Stimulated activated CD8-positive, alpha-beta memory T cell treated with anti-CD3 and anti-CD28 coated beads, Interleukin-15, amount 100 ng/mL, for 48 hours (primary cell): ENCODE results near the gene PSMD6.

Experiments used
- DNase-seq, 2 donors: peaks; one replicate each; pipeline ENCODE4 v3.0.0-alpha.2; 2020; ENCODE audit warnings: low read depth in 2 of 2

Gene PSMD6

GRCh38 chr3:64023187-64023860 lies at the start of gene PSMD6:
Gene PSMD6 (minus strand): TSS chr3:64023494. CDS start chr3:64023419, 75 bp downstream.
- DNase-seq = peak; percentile 84 to 89

- DNase-seq = no peak
Observed at GRCh38 chr3:64072126-64072525, 48.8 kb upstream of the PSMD6 start.

DNA sequence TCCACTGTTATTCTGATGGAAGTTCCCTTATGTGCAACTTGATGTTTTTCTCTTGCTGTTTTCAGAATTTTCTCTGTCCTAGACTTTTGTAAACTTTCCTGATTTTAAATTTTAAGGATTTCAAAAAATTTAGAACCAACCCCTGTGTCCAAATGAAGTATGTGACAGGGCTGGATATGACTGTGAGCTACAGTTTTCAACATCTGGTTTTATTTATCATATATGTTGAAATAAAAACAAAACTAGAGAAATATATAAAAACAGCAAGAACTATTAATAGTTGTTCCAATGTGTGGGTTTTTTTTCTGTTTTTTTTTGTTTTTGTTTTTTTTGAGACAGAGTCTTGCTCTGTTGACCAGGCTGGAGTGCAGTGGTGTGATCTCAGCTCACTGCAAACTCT lies 47.4 kb upstream of the PSMD6 start:
- DNase-seq = no peak

DNA sequence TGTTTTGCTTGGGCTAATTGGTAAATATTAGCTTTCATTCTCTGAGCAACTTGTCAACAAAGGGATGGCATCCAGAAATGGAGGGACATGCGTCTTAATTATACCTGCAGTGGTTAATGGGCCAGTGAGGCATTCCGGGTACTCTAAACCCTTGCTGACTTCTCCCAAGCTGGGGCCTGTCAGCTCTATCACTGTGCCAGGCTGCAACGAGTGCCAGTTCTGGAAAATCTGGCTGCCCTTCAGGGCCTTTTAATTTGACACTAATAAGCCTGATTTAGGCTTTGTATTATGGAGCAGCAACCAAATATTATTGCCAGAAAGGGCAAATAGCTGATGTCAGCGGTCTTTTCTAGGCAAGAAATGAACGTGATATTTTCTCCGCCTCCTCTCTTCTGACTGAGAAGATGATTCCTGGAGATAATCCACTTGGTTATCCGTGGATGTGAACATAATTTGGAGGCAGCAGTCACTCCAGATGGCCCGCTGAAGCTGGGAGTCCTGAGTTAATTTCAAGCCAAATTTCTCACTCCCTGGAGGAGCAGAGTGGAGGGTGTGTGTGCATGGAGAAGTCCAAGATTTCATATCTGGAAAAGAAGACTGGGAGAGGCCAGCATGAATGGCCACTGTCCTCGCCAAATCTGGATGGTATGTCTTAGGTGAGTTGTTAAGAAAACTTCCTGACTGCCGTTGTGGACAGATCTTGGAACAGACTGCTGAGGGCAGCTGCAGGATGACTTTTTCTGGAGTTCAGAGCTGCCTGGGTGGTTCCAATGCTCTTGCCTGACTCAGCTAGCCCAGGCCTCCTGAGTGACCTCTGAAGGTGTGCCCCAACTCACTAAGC lies 44.4 kb upstream of the PSMD6 start:
- DNase-seq = no peak

- DNase-seq = no peak
Observed at GRCh38 chr3:64064804-64065203, 41.5 kb upstream of the PSMD6 start.

- DNase-seq = no peak
Observed at GRCh38 chr3:64063983-64064438, 40.7 kb upstream of the PSMD6 start.

DNA sequence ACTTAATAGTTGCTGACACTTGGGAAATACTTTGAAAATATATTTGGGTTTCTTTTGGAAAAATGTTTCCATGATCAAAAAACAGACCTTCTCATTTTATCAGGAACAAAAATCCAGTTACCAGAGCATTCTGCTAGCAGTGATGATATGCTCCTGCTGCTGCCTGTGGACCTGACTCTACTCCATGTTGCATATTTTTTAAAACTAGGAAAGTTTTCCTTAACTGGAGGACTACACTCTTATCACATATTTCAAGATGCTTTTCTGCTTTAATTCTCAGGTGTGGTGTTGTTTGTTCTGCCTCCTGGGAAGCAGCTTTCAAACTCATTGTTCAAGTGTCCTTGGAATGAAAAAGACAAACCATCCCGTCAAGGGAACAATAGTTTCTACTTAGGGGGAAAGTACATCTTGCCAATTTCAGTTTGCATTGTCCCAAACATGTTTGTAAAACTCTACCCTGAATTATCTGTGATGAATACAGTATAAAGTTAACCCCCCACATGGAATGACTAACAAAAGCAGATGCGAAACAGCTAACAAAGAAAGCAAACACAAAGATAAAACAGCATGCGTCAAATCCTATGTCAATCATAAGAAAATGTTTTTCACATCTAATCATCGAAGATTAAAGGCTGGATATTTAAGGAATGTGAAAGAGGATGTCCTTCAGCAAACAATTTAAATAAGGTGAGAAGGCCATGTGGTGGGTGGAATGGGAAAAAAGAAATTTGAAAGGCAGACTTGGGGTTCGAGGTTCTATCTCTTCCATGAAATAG lies 40.1 kb upstream of the PSMD6 start:
- DNase-seq = no peak

GRCh38 chr3:64061628-64062027 lies 38.3 kb upstream of the PSMD6 start:
- no peak for DNase-seq

DNA sequence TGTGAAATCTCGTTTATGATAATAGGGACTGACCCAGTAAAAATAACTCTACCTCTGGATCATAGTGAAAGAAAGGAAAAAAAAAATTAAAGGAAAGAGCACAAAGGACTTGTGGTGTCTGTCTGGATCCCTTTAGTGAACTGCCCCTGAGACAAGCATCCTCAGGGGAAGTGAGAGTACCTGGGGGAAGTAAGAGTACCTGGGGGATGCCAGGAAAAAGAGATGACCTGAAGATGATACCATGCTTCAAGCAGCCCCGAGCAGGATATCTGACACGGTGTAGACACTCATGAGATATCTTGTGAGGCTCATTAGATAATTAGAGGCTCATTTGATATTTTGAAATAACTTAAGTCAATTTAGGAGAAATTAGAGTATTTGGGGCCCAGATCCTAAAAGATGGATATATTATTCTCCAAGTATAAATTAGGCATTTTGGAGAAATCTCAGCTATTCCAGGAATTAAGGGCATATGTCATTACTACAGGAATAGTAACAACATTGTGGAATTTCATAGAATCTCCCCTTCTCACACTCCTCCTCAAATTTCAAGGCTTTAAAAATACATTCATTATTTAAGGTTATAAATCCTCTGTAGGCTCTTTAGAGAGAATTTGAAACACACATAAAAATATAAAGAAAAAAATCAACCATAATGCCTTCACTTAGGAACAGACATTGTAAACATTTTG lies 36.3 kb upstream of the PSMD6 start:
- DNase-seq = no peak

GRCh38 chr3:64058566-64058965 lies 35.3 kb upstream of the PSMD6 start:
- no peak for DNase-seq

GRCh38 chr3:64057231-64057630 lies 33.9 kb upstream of the PSMD6 start:
- DNase-seq = no peak

- DNase-seq = no peak
Observed at GRCh38 chr3:64056606-64057180, 33.4 kb upstream of the PSMD6 start.

- DNase-seq = no peak
Observed at GRCh38 chr3:64055076-64055475, 31.8 kb upstream of the PSMD6 start.

- DNase-seq = no peak
Observed at GRCh38 chr3:64054488-64054887, 31.2 kb upstream of the PSMD6 start.

DNA sequence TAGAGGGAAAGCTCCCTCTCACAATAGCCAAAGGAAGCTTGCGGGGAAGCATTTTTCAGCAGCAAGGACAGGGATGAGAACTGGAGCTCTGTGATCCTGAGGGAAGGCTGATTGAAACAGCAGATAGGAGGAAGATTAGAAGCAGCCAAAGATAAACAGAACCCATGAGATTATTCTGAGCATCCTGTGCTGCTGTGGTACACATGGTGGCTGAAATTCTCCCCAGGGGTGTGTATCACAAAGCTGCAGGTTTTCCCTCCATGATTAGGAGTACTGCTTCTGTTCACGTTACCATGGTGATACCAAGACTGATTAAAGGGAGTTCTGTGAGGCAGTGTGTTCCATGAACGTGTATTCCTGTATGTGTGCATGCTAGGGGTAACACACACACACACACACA lies 30.3 kb upstream of the PSMD6 start:
- no peak for DNase-seq

- no peak for DNase-seq
Observed at GRCh38 chr3:64053117-64053516, 29.8 kb upstream of the PSMD6 start.

- no peak for DNase-seq
Observed at GRCh38 chr3:64049832-64050231, 26.5 kb upstream of the PSMD6 start.

DNA sequence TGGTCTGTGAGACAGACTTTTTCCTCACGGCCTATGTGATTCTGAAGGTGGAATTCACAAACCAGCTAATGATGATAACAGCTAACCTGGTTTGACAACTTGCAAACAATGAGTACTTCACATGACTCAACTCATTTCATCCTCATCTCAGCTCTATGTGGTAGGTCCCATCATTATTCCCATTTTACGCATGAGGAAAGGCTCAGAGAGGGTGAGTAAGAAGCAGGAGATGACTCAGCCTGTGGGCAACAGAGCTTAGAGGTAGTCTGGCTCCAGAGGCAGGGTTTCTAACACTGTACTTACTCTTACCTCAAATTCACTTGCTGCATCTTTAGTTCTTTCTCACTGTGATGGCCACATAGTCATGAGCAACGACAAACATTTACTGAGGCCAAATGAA lies 25.8 kb upstream of the PSMD6 start:
- DNase-seq = peak in 1 of 2 donors; percentile 21

DNA sequence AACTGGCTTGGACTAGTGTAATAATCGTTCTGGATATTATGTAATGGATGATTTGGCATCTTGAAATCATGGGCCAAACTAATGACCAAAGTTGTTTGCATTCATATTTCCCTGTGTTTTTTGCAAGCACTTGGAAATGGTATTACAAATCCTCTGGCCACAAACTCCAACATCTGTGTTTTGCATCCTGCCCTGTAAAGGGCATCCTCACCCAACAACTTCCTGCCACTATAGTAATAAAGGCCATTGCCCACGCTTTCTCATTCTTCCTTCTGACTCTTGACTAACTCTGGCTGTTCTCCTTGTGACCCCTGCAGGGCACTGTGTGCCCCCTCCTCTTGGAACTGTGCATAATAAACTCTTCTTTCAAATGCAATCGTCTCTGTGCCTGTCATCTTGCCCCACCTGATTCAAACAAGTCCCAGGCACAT lies 25.4 kb upstream of the PSMD6 start:
- no peak for DNase-seq

DNA sequence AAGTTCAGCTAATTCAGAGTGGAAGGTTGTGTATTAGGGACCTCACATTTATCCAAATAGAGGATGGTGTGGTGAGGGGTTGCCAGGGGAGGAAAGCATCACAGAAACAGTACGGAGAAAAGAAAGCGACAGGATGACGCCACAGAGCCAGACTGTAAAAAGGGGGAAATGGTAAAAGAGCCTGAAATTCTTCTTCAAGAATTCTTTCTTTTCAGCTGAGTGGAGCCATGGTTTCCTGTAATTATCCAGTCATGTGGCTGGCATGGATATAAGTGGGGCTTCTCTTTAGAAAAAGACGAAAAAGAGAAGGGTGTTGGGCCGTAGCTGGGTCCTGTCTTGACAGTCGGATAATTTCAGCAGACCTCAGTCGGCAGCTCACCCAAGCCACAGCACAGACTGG lies 24.5 kb upstream of the PSMD6 start:
- DNase-seq = no peak

GRCh38 chr3:64046996-64047594 lies 23.8 kb upstream of the PSMD6 start:
- DNase-seq = no peak
